Liver (tissue), 9 donors: ENCODE data around the gene CHRM5. TPM values are rescaled to one million over a fixed set of nuclear protein-coding genes. Genes with fewer than 3 reads are reported as not detected.

Experiments used
- DNase-seq: peaks from one replicate; pipeline ENCODE4 v3.0.0-alpha.2; 2017; ENCODE audit warnings: low spot score
- H3K27ac ChIP-seq, 2 donors: one replicate each; pipeline ENCODE4 v1.7.0; 2013; ENCODE audit warnings: inconsistent platforms in 2 of 2, low read length in 2 of 2, control low read depth in 1 of 2, low read depth in 1 of 2, mild to moderate bottlenecking in 1 of 2
- H3K27me3 ChIP-seq, 4 donors: one replicate each; pipeline versions ENCODE4 v1.6.1 to v1.7.0; 2013; ENCODE audit warnings: low read length in 3 of 4, inconsistent platforms in 1 of 4, mild to moderate bottlenecking in 1 of 4, moderate library complexity in 1 of 4; ENCODE audit not compliant: control insufficient read depth in 4 of 4, insufficient read depth in 4 of 4
- H3K36me3 ChIP-seq, 4 donors: one replicate each; pipeline versions ENCODE4 v1.6.1 to v1.7.0; 2013; ENCODE audit warnings: low read length in 3 of 4, mild to moderate bottlenecking in 3 of 4, low read depth in 1 of 4, moderate library complexity in 1 of 4; ENCODE audit not compliant: control insufficient read depth in 4 of 4, insufficient read depth in 3 of 4
- H3K4me1 ChIP-seq, 4 donors: one replicate each; pipeline versions ENCODE4 v1.6.1 to v1.7.0; 2013; ENCODE audit warnings: low read length in 3 of 4, mild to moderate bottlenecking in 3 of 4, moderate library complexity in 1 of 4; ENCODE audit not compliant: control insufficient read depth in 4 of 4, insufficient read depth in 4 of 4
- H3K4me3 ChIP-seq, 3 donors: one replicate each; pipeline versions ENCODE4 v1.6.1 to v1.7.0; 2013; ENCODE audit warnings: low read length in 3 of 3, control low read depth in 1 of 3, low read depth in 1 of 3, mild to moderate bottlenecking in 1 of 3
- H3K9ac ChIP-seq, 2 donors: one replicate each; pipeline ENCODE4 v1.7.0; 2013; ENCODE audit warnings: low read length in 2 of 2, mild to moderate bottlenecking in 2 of 2, moderate library complexity in 2 of 2, control low read depth in 1 of 2, low read depth in 1 of 2
- H3K9me3 ChIP-seq, 4 donors: one replicate each; pipeline versions ENCODE4 v1.6.1 to v1.7.0; 2013; ENCODE audit warnings: low read length in 3 of 4; ENCODE audit not compliant: control insufficient read depth in 4 of 4
- CTCF ChIP-seq: fragments of 150-350 bp; IDR thresholded peaks from 2 replicates; pipeline ENCODE4 v1.5.1; 2017; ENCODE audit warnings: improper control_type of control experiment, low read depth, low read length; ENCODE audit not compliant: missing input control
- FOXA1 ChIP-seq: IDR thresholded peaks from 2 replicates; pipeline ENCODE4 v1.6.1; 2016; ENCODE audit warnings: antibody characterized with exemption
- MAX ChIP-seq: IDR thresholded peaks from 2 replicates; pipeline ENCODE4 v1.6.1; 2016; ENCODE audit warnings: antibody characterized with exemption
- NR2F2 ChIP-seq: IDR thresholded peaks from 2 replicates; pipeline ENCODE4 v1.6.1; 2016; ENCODE audit warnings: antibody characterized with exemption
- RAD21 ChIP-seq, 2 donors: IDR thresholded peaks; 2 replicates each; pipeline ENCODE4 v1.6.1; 2016; ENCODE audit warnings: antibody characterized with exemption in 2 of 2, mild to moderate bottlenecking in 2 of 2
- RXRA ChIP-seq, 2 donors: IDR thresholded peaks; 2 replicates each; pipeline ENCODE4 v1.6.1; 2017 to 2018; ENCODE audit warnings: antibody characterized with exemption in 2 of 2, mild to moderate bottlenecking in 1 of 2
- SP1 ChIP-seq: IDR thresholded peaks from 2 replicates; pipeline ENCODE4 v1.6.1; 2018; ENCODE audit warnings: antibody characterized with exemption, mild to moderate bottlenecking
- TAF1 ChIP-seq: conservative IDR thresholded peaks from 2 replicates; pipeline ENCODE4 v1.6.1; 2016; ENCODE audit warnings: antibody characterized with exemption, mild to moderate bottlenecking
- ZBTB33 ChIP-seq: IDR thresholded peaks from 2 replicates; pipeline ENCODE4 v1.6.1; 2016; ENCODE audit warnings: antibody characterized with exemption
- WGBS: extraction: QIAGEN DNeasy Blood & Tissue Kit; methylation state at CpG from one replicate; pipeline ENCODE4 v1.1.7; 2013; 5-methylcytosine and 5-hydroxymethylcytosine counted together
- polyA plus RNA-seq, 2 donors: library from polyadenylated mRNA; stranded (reverse) in 1 of 2; unstranded in 1 of 2; fragments of 200-250 nt in 1 of 2; fragments of >200 nt in 1 of 2; fragmentation: Nextera tagmentation in 1 of 2; extraction: Ambion mirVana in 1 of 2; gene quantifications; one replicate each; pipeline versions ENCODE4 v1.2.1 to v1.2.3, GENCODE V29; 2013 to 2015
- total RNA-seq, 2 donors: library from RNA; depleted of rRNA; stranded (reverse); fragments of >200 nt; gene quantifications; one replicate each; pipeline ENCODE4 v1.2.3, GENCODE V29; 2014
- TF ChIP-seq, protein P1 (sequence below): IDR thresholded peaks from 2 replicates; pipeline ENCODE4 v1.6.1; 2016; ENCODE audit warnings: antibody characterized with exemption, mild to moderate bottlenecking
- donor health status: healthy.
- donor health status: healthy.
- donor health status: healthy.
- donor health status: healthy.
- donor health status: healthy.

The CHRM5 gene
- total and polyA plus RNA-seq, 4 donors, result 0.38 TPM; not detected in 3

GRCh38 chr15:33975022-33975565 lies 6.8 kb downstream of the CHRM5 start:
- WGBS, result 96% methylated on average over 4 of the region's 4 CpGs
- no peak for DNase-seq

GRCh38 chr15:33980159-33980558 lies 11.9 kb downstream of the CHRM5 start:
- Histone ChIP-seq H3K27ac (no peak overlapping the region), H3K36me3 (no peaks in the 10 kb centered on the region), H3K4me1 (no peaks in the 10 kb centered on the region), H3K4me3 (no peak overlapping the region), H3K9ac (no peak overlapping the region), H3K9me3 (no peaks in the 10 kb centered on the region), H3K27me3 (no peaks in the 10 kb centered on the region)
- TF ChIP-seq RXRA (IDR thresholded peaks at IDR 0.05) (no peak), RAD21 (IDR thresholded peaks at IDR 0.05) (no peak), FOXA1 (no peak), NR2F2 (no peak), TAF1 (no peak), ZBTB33 (no peak), MAX (no peak), CTCF (no peak)
- TF ChIP-seq, protein P1, sequence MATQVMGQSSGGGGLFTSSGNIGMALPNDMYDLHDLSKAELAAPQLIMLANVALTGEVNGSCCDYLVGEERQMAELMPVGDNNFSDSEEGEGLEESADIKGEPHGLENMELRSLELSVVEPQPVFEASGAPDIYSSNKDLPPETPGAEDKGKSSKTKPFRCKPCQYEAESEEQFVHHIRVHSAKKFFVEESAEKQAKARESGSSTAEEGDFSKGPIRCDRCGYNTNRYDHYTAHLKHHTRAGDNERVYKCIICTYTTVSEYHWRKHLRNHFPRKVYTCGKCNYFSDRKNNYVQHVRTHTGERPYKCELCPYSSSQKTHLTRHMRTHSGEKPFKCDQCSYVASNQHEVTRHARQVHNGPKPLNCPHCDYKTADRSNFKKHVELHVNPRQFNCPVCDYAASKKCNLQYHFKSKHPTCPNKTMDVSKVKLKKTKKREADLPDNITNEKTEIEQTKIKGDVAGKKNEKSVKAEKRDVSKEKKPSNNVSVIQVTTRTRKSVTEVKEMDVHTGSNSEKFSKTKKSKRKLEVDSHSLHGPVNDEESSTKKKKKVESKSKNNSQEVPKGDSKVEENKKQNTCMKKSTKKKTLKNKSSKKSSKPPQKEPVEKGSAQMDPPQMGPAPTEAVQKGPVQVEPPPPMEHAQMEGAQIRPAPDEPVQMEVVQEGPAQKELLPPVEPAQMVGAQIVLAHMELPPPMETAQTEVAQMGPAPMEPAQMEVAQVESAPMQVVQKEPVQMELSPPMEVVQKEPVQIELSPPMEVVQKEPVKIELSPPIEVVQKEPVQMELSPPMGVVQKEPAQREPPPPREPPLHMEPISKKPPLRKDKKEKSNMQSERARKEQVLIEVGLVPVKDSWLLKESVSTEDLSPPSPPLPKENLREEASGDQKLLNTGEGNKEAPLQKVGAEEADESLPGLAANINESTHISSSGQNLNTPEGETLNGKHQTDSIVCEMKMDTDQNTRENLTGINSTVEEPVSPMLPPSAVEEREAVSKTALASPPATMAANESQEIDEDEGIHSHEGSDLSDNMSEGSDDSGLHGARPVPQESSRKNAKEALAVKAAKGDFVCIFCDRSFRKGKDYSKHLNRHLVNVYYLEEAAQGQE, result no peak
- 80% methylated on average over 7 of the region's 7 CpGs for WGBS
- no peak for DNase-seq

More at GRCh38 chr15:33975022-33975565, 6.8 kb downstream of the CHRM5 start:
- no peak overlapping the region for H3K9ac ChIP-seq
- H3K9me3 ChIP-seq, result no peaks in the 10 kb centered on the region
- no peaks in the 10 kb centered on the region for H3K4me1 ChIP-seq
- TF ChIP-seq SP1, result no peak
- TF ChIP-seq CTCF, result peak; percentile 8
- H3K36me3 ChIP-seq, result peaks cover 0 to 2% (median 0%) of the 10 kb centered on the region in 4 donors
- no peak overlapping the region for H3K4me3 ChIP-seq
- H3K27ac ChIP-seq, result no peak overlapping the region
- no peaks in the 10 kb centered on the region for H3K27me3 ChIP-seq
